Activated CD4-positive, CD25-positive, alpha-beta regulatory T cell treated with anti-CD3 and anti-CD28 coated beads, Interleukin-2, amount 50 U/mL, for 72 hours (primary cell): ENCODE data around the gene TDRD5.

Experiments
- DNase-seq: peaks from one replicate; pipeline ENCODE4 v3.0.0; 2021

The TDRD5 gene, protein sequence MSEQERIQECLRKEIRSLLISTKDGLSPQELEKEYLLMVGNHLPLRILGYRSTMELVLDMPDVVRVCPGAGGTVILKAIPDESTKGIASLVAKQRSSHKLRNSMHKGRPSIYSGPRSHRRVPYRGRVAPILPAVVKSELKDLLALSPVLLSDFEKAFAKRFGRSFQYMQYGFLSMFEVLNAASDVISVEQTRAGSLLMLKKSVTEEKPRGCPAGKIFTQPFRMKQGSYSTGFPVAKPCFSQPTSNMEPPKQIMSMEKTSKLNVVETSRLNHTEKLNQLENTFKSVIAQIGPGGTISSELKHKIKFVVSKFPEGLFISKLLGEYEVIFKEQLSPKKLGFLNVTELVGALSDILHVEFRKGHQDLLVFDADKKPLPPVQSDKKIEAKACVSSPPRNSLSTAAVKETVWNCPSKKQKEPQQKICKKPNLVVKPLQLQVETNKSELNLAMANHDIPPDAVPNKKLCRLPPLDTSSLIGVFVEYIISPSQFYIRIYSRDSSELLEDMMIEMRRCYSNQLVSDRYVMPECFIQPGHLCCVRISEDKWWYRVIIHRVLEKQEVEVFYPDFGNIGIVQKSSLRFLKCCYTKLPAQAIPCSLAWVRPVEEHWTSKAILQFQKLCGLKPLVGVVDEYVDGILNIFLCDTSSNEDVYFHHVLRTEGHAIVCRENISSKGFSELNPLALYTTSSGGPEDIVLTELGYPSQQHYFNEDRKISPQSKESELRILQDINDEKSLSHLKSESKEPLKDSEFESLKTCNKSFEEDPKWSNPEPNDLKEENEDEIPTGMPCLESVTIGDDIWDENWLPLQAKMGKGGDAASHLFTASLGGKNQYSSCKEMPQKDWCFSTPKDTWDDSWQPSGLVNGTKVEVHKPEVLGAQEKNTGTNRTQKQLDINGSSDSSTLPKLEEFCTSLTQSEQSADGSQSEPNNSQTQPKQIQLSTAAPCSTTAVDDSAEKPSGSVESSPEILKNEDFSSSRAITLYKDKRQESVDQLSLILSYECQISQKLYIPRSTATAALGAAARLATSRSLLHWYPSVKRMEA

DNA sequence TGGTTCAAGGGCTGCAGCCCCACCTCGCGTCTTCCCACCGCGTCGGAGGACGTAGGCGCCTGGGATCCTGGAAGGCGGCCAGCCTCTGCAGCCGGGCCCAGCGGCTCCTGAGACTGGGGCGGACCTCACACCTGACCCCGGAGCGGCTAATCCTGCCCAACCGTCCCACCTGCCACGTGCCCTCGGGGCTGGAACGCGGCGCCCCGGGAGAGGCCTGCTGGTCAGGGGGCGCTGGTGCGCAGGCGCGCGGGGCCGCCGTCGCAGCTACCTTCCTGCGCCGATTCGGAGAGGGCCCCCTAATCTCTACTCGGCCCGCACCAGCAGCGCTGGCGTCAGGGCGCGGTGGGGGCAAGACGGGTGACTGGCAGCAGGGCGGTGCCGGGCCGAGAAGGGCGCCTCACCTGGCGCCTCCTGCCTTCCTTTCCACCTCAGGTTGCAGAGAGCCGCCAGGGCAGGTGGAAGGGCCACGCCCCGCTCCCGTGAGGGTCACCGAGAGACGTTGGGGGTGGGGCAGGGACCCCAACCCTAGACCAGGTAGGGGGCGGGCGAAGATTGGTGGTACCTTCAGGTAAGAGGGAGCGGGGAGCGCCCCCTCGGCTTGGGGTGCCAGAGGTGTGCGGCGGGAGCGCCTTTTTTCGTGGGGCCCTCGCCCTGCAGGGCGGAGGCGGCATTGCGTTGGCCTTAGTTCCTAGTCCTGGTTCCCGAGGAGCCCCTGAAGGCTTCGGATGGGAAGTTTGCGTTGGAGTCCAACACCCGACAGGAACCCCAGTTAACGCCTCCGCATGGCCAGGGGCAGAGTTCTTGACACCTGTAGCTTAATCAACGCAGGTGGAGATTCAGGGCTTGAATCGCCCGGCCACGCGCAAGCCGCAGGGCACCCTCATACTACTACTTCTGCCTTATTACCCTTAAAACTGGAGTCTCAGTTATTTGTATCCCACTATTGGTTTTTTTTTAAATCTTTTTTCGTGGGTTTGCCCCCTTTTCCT lies at the start of gene TDRD5:
TSS of gene TDRD5 (plus strand) at position 241 of the 989 bp plus-strand sequence. CDS start 784 bp downstream, outside the sequence.
- DNase-seq, result no peak

DNA sequence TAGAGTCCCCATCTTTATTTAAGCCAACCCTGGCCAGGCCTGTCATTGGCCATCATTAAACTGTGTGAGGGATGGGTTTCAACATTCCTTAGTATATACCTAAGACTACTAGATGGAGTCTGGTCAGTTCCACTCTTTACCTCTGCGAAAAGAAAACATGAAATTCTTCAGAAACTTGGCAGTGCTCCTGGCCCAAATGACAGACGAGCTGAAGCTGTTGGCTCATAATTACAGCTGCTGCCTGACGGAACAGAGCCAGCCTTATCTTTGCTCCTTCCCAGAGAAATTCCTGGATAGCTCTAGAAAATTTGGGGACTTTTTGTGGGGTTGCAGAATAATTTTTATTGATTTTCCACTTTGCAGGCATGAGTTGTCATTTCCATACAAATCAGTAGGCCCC lies 46.3 kb upstream of the TDRD5 start:
- no peak for DNase-seq

DNA sequence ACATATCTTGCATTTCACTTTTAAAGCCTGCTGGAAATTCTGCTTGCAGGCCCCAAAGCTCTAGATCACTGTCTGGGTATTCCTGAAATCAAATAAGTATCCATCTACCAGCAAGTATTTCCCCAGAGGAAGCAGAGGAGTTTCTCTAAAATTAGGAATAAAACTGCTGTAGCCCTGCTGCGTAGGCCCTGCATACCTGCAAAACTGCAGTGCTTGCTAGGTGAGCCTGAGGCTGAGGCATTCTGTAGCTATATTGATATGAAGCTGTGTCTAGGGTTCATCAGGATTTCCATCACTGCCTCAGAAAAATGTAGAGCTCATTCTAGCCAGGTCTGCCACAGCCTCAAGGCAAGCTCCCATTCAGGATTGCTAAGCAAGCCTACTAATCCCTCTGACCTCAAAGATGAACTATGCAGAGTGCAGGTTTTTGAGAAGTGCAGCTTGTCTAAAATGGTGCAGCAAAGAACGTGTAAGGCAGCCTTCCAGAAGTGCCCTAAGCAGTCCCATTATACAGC lies 44.6 kb upstream of the TDRD5 start:
- no peak for DNase-seq

DNA sequence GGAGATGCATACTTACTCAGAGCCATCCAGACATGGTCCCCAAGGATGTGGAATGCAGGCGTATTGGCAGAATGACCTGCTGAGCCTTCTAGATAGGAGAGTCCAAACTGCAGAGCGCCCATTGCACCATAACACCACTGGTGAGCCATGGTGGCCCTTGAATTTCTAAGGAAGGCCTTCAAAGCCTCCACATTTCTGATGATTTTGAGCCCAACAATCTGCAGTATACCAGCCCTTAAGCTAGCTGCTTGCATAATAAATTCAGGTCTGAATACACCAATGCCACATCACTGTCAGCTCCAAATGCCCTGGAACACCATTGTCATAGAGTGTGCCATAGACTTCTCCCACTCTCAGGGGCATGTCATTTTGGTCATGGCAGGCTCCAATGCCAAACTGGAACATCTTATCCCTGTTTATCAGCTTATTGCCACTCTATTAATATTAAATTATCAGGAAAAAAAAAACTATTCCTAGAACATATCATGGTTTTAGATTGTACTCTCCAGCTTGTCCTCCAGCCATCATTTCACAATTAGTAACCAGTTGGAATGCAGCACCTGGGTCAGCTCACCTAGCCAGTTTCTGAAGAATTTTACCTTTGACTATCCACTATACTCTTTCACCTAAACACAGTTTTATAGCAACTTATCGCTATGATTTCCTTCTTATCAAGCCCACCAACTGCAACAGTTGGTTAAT lies 42.8 kb upstream of the TDRD5 start:
- no peak for DNase-seq

DNA sequence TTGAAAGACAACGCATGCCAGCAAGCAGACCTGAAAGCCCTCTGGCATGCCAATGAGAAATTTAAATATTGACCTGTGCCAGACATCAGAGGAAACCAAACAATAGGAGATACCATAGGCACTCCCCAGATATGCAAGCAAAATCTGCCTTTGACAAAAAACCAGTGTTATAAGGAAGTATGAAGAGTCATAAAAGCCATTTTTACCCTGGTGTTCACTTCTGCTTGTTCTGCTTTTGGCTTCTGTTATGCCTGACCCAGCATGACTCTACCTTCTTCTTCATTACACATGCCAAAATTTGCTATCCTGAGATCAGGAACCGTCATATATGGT lies 42.3 kb upstream of the TDRD5 start:
- no peak for DNase-seq

- DNase-seq, result no peak
These were observed 40.6 kb upstream of the TDRD5 start for GRCh38 chr1:179550746-179551682.

DNA sequence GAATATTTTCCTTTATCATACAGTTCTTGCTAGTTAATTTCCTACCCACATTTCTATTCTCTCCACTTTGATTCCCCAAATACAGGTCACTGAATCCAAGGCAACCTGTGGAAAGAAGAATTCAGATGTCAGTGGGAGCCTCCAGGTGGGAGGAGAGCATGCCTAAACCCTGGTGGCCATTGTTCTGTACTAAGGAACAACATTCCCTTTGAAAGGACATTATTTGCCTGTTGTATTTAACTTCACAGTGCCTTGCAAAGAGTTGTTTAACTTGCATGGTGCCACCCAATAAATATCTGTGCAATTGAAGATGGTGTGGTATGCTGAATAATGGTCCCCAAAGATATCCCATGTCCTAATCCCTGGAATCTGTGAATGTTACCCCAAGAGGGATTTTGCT lies 37.2 kb upstream of the TDRD5 start:
- no peak for DNase-seq

GRCh38 chr1:179558078-179558477 lies 33.6 kb upstream of the TDRD5 start:
- no peak for DNase-seq

DNA sequence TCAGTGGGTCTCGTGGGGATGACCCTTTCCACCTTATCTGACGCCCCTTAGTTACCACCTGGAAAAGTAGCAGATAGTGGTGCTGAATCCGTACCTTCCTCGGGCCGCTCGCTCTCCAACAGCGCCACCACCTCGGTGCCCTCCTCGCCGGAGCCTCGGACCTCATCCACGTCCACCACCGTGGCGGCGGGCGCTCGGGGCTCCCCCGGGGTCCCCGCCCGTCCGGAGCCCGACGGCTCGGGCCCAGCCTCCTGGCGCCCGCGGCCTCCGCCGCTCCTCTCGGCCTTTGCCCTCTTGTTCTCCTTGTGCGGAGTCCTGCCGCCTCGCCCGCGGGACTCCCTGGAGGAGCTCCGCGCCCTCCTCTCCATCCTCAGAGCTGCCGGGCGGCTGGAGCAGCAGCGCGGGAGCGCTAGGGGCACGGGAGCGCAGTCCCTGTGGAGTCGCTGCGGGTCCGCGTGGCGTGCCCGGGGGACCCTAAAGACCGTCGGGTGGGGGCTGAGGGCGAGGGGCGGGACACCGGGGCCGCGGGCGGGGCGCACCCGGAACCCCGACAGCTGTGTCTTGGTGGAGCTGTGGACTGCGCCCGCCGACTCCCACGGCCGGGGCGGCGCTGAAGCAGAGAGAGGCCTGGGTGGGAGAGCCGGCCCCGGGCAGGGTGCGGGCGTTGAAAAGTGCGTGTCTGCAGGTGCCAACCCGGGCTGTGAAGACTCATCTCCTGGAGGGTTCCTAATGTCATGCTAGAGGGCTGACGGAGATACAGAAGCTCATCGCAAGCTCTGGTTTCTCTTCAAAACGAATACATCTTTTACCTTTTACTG lies 15.9 kb upstream of the TDRD5 start, which contains the start of gene NPHS2:
TSS of gene NPHS2 (minus strand) at position 452 of the 818 bp plus-strand sequence. CDS start at position 368, 84 bp downstream.
- DNase-seq, result no peak

DNA sequence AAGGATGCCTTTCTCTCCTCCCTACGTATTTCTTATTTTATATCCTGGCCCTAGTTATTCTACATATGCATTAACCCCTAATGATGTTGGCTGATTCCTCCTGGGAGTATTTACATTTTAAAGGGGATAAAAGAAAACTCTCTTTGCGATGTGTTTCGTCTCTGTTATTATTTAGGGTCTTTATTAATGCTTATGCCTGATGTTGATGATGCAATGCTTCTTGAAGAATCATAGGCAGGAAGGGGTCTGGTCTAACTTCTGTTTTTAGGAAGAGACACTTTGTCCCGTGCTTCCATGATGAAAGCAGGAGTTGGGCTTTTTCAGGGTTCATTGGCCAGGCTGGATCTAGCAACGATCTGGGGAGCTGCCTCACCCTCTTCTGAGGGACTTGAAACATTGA lies 15.1 kb upstream of the TDRD5 start:
- DNase-seq, result no peak

DNA sequence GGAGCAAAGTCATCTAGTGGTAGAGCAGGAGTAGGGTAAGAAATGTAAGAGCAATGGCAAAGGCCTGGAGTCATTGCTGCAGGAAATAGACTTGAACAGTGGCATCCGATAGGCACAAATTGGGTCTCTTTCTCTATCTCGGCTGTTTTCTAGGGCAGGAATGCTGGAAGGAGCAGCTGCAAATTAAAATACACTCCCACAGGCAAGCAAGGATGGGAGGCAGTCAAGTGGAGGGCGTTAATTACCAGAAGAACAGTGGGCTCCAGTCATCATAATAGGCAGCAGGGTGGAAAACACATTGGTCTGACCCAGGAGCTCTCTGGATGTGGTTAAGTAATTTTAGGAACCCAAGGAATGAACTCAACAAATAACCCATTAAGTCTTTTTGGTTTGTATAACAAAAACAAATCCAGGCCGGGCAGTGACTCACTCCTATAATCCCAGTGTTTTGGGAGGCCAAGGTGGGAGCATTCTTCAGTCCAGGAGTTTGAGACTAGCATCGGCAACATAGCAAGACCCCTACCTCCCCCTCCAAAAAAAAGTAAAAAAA lies 7.8 kb upstream of the TDRD5 start:
- DNase-seq, result no peak

GRCh38 chr1:179586107-179586823 lies 5.4 kb upstream of the TDRD5 start:
- DNase-seq, result no peak

DNA sequence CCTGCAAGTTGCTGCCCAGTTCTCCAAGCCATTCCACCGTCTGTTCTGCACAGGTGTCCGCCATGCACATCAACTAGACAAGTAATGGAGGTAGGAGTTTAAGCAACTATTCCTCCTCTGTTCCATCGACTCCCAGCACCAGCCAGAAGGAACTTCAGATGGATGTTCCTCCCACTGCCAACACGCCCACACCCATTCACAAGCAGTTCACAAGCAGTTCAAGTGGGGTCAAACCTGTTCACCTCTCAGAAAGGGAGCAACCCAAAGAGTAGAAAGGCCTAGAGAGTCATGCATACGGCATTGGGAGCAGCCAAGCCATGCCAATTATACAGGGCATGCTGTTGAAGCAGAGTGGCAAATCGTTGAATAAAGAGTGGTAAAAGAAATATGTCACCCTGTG lies 4.3 kb upstream of the TDRD5 start:
- no peak for DNase-seq

- DNase-seq, result no peak
These were observed 3.1 kb upstream of the TDRD5 start for GRCh38 chr1:179588425-179589024.

DNA sequence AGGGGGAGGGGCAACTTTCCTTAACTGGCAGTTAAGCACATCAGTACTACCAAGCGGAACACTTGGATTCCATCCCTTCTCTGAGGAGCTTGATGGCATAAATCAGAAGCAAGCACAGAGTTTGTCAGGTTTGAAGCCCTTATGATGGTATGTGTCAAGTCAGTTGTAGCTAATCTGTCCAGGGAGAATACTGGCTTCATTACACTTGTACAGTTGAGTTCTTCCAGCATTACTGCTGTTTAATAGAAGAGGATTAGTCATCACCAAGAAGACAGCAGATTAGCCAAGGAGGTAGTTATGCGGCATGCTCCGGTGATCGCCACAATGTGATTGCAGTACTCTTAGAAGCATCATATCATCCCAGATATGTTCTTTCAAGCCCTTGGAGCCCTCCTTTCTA lies 2.1 kb upstream of the TDRD5 start:
- DNase-seq, result no peak

DNA sequence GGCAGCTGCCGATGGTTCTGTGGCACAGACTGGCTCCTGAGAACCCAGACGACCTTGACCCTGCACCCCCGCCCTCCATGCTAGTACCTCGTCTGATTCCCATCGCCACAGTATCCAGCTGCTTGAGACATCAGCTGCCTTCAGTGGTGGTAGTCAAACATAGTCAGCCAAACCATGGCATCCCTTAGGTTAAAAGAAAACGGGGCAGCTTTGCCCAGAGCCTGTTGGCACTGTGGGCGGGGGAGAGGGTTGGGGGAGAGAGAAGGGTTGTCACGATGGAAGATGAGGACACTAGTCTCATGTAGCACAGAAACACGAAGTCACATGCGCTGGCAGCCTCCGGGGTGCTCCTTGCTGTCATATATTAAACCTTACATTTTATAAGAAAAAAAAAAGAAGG lies 961 bp upstream of the TDRD5 start:
- no peak for DNase-seq

- DNase-seq, result no peak
These were observed 410 bp upstream of the TDRD5 start for GRCh38 chr1:179591253-179591591.

- DNase-seq, result no peak
These were observed 7.0 kb downstream of the TDRD5 start for GRCh38 chr1:179598631-179599030.
